PC-3 (cell line): ENCODE measurements around the gene MEGF10. TPM values are rescaled to one million over a fixed set of nuclear protein-coding genes. Genes with fewer than 3 reads are reported as not detected.

Source experiments
- ATAC-seq: fragments of 200-7000 bp; cut with Tn5 transposase; 2 replicates; pipeline ENCODE4 v1.9.1; 2020; ENCODE audit warnings: mild to moderate bottlenecking, moderate library complexity
- BruUV-seq: library from RNA; stranded (reverse); fragments of 400-500 nt; replicated peaks from 2 replicates; lab custom pipeline; 2021; lab: Mats Ljungman, UMichigan
- CTCF ChIA-PET: fragments of 300-600 bp; sonication (Branson Sonifier 250); formaldehyde crosslinking; loops from one replicate; lab custom pipeline; 2022; ENCODE audit warnings: antibody characterized with exemption; lab: Charles Lee
- POLR2A ChIA-PET: fragments of 300-600 bp; sonication (Branson Sonifier 250); formaldehyde crosslinking; loops from one replicate; lab custom pipeline; 2022; ENCODE audit warnings: antibody characterized with exemption; ENCODE audit not compliant: unreplicated experiment; lab: Charles Lee
- DNase-seq: peaks from one replicate; pipeline ENCODE4 v3.0.0-alpha.2; 2015
- H2AFZ ChIP-seq: fragments of 300-600 bp; sonication (generic); 2 replicates; pipeline ENCODE4 v1.6.0; 2016; ENCODE audit warnings: antibody characterized with exemption, low read length
- H3F3A ChIP-seq: fragments of 300-600 bp; sonication (generic); one replicate; pipeline ENCODE4 v1.6.0; 2017; ENCODE audit warnings: antibody characterized with exemption, low read length, control low read depth, mild to moderate bottlenecking; ENCODE audit not compliant: unreplicated experiment
- H3K27ac ChIP-seq: fragments of 300-600 bp; sonication (generic); 2 replicates; pipeline ENCODE4 v1.5.1; 2016; ENCODE audit warnings: mild to moderate bottlenecking, low read length
- H3K27me3 ChIP-seq: fragments of 300-600 bp; sonication (generic); 2 replicates; pipeline ENCODE4 v1.6.1; 2016; ENCODE audit warnings: low read length, mixed read lengths
- H3K36me3 ChIP-seq: fragments of 300-600 bp; sonication (generic); 2 replicates; pipeline ENCODE4 v1.6.1; 2016; ENCODE audit warnings: low read depth, mixed run types, low read length, mixed read lengths
- H3K4me1 ChIP-seq: fragments of 300-600 bp; sonication (generic); 2 replicates; pipeline ENCODE4 v1.5.1; 2016; ENCODE audit warnings: low read length; ENCODE audit not compliant: insufficient read depth
- H3K4me2 ChIP-seq: fragments of 300-600 bp; sonication (generic); 2 replicates; pipeline ENCODE4 v1.6.0; 2016; ENCODE audit warnings: low read length
- H3K4me3 ChIP-seq: fragments of 300-600 bp; sonication (generic); 2 replicates; pipeline ENCODE4 v1.5.1; 2016; ENCODE audit warnings: mild to moderate bottlenecking, low read length, mixed read lengths
- H3K79me2 ChIP-seq: fragments of 300-600 bp; sonication (generic); 2 replicates; pipeline ENCODE4 v1.6.1; 2017; ENCODE audit warnings: low read length, mixed read lengths
- H3K9ac ChIP-seq: fragments of 300-600 bp; sonication (generic); 2 replicates; pipeline ENCODE4 v1.6.0; 2016; ENCODE audit warnings: mild to moderate bottlenecking, low read length
- H3K9me2 ChIP-seq: fragments of 300-600 bp; sonication (generic); replicated peaks from 2 replicates; pipeline ENCODE4 v1.6.1; 2016; ENCODE audit warnings: mixed run types, low read length, mixed read lengths
- H3K9me3 ChIP-seq: fragments of 300-600 bp; sonication (generic); 2 replicates; pipeline ENCODE4 v1.6.1; 2016; ENCODE audit warnings: low read length, mixed read lengths
- H4K20me1 ChIP-seq: fragments of 300-600 bp; sonication (generic); 2 replicates; pipeline ENCODE4 v1.6.1; 2016; ENCODE audit warnings: low read length, mixed read lengths
- EZH2 ChIP-seq: fragments of 300-600 bp; sonication (generic); IDR thresholded peaks from one replicate; pipeline ENCODE4 v1.6.1; 2017; ENCODE audit warnings: antibody characterized with exemption, mild to moderate bottlenecking, low read length; ENCODE audit not compliant: unreplicated experiment
- EZH2phosphoT487 ChIP-seq: fragments of 300-600 bp; sonication (generic); IDR thresholded peaks from 2 replicates; pipeline ENCODE4 v1.6.1; 2018; ENCODE audit warnings: mild to moderate bottlenecking, antibody characterized with exemption, low read length, borderline replicate concordance
- intact Hi-C: fragments of 100-400 bp; cut with micrococcal nuclease; formaldehyde crosslinking; loops from 2 replicates; pipeline ENCODE4 v1.9.0; 2023
- total RNA-seq: library from RNA; depleted of rRNA; stranded (reverse); fragments of >200 nt; gene quantifications from 2 replicates; pipeline ENCODE4 v1.2.3, GENCODE V29; 2014
- TF ChIP-seq, protein P1 (sequence below): fragments of 300-600 bp; sonication (generic); conservative IDR thresholded peaks from 2 replicates; pipeline ENCODE4 v1.5.1; 2017; ENCODE audit warnings: antibody characterized with exemption, low read depth, mild to moderate bottlenecking, low read length

MEGF10 gene
- total RNA-seq, 1 experiment from 2014 or later: not detected

- no peaks in the 10 kb centered on the region for H3K9me2 ChIP-seq
- H3K27ac ChIP-seq: no peak overlapping the region
- no peak overlapping the region for H3K9ac ChIP-seq
- DNase-seq (no peak), ATAC-seq (no peak)
- CTCF ChIA-PET: no interaction called here
- no peak overlapping the region for H3K4me3 ChIP-seq
- POLR2A ChIA-PET: no interaction called here
- no peak overlapping the region for H2AFZ ChIP-seq
- H4K20me1 ChIP-seq: no peaks in the 10 kb centered on the region
- H3K9me3 ChIP-seq: no peaks in the 10 kb centered on the region
- no peaks in the 10 kb centered on the region for H3K79me2 ChIP-seq
- H3F3A ChIP-seq: no peaks in the 10 kb centered on the region
- 0 out of 2 replicates have a peak, but pooled peaks cover 3% of the 10 kb centered on the region for H3K4me1 ChIP-seq
- H3K27me3 ChIP-seq: peaks cover 4% of the 10 kb centered on the region; the same call in 1 of the 2 replicates
- no peak overlapping the region for H3K4me2 ChIP-seq
- TF ChIP-seq EZH2phosphoT487: no peak
- TF ChIP-seq EZH2: no peak
- TF ChIP-seq, protein P1, sequence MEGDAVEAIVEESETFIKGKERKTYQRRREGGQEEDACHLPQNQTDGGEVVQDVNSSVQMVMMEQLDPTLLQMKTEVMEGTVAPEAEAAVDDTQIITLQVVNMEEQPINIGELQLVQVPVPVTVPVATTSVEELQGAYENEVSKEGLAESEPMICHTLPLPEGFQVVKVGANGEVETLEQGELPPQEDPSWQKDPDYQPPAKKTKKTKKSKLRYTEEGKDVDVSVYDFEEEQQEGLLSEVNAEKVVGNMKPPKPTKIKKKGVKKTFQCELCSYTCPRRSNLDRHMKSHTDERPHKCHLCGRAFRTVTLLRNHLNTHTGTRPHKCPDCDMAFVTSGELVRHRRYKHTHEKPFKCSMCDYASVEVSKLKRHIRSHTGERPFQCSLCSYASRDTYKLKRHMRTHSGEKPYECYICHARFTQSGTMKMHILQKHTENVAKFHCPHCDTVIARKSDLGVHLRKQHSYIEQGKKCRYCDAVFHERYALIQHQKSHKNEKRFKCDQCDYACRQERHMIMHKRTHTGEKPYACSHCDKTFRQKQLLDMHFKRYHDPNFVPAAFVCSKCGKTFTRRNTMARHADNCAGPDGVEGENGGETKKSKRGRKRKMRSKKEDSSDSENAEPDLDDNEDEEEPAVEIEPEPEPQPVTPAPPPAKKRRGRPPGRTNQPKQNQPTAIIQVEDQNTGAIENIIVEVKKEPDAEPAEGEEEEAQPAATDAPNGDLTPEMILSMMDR: no peak
- no TSS peak for BruUV-seq
- intact Hi-C loops: no loop called here
- H3K36me3 ChIP-seq: no peaks in the 10 kb centered on the region
Measured at GRCh38 chr5:127426661-127427060, 136.1 kb downstream of the MEGF10 start.

DNA sequence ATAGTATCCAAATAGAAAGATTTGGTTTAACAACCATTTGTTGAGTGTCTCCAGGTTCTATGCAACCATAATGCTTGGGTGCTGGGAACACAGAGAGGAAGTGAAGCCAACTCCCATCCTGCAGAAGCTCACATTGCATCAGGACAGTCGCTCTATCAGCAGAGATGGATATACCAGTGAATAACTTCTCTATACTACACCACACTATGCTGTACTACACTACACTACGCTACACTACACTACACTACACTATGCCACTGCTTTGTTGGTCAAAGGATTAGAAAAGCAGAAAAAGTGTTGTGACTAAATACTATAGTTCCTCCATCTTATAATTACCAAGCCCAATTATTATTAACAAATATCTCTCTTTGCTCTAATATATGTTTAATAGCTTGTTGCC lies 137.7 kb downstream of the MEGF10 start:
- POLR2A ChIA-PET: no interaction called here
- H3K9me2 ChIP-seq: no peaks in the 10 kb centered on the region
- H3K4me1 ChIP-seq: 0 out of 2 replicates have a peak, but pooled peaks cover 3% of the 10 kb centered on the region
- H3K79me2 ChIP-seq: no peaks in the 10 kb centered on the region
- peaks cover 4% of the 10 kb centered on the region; the same call in 1 of the 2 replicates for H3K27me3 ChIP-seq
- no peaks in the 10 kb centered on the region for H3K36me3 ChIP-seq
- ATAC-seq: no peak
- no peak for DNase-seq
- no peak overlapping the region for H2AFZ ChIP-seq
- intact Hi-C loops: no loop called here
- CTCF ChIA-PET: no interaction called here
- TF ChIP-seq, protein P1: no peak
- TF ChIP-seq EZH2phosphoT487: no peak
- TF ChIP-seq EZH2: no peak
- no peak overlapping the region for H3K4me2 ChIP-seq
- no peaks in the 10 kb centered on the region for H4K20me1 ChIP-seq
- no peak overlapping the region for H3K27ac ChIP-seq
- no peak overlapping the region for H3K4me3 ChIP-seq
- no peaks in the 10 kb centered on the region for H3K9me3 ChIP-seq
- H3K9ac ChIP-seq: no peak overlapping the region
- no peaks in the 10 kb centered on the region for H3F3A ChIP-seq
- no TSS peak for BruUV-seq

DNA sequence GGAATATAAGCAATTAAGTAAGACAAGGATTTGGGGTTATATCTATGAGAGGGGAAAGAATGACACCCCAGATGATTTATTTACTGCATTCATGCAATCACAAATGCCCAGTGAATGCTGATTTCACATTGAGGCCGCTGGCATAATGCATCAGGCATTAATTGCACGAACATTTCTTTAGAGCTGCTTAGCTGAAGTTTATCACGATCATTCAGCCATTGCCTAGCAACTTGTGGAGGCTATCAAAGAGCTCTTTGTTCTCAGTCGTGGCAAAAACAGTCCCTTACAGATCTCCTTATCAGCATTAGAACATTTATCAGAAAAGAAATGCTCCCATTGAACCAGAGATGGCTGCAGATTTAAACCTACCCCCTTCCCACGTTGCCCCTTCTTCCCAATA lies 138.2 kb downstream of the MEGF10 start:
- CTCF ChIA-PET: no interaction called here
- H3K9me2 ChIP-seq: no peaks in the 10 kb centered on the region
- H3K27me3 ChIP-seq: peaks cover 4% of the 10 kb centered on the region; the same call in 1 of the 2 replicates
- POLR2A ChIA-PET: no interaction called here
- TF ChIP-seq, protein P1: no peak
- no peak for TF ChIP-seq EZH2phosphoT487
- no peak for TF ChIP-seq EZH2
- ATAC-seq (no peak), DNase-seq (no peak)
- H3K4me1 ChIP-seq: 0 out of 2 replicates have a peak, but pooled peaks cover 3% of the 10 kb centered on the region
- no peaks in the 10 kb centered on the region for H4K20me1 ChIP-seq
- BruUV-seq: no TSS peak
- no peak overlapping the region for H2AFZ ChIP-seq
- no peak overlapping the region for H3K4me3 ChIP-seq
- H3K9ac ChIP-seq: no peak overlapping the region
- no peaks in the 10 kb centered on the region for H3K79me2 ChIP-seq
- H3K4me2 ChIP-seq: no peak overlapping the region
- no peak overlapping the region for H3K27ac ChIP-seq
- intact Hi-C loops: no loop called here
- H3K9me3 ChIP-seq: no peaks in the 10 kb centered on the region
- no peaks in the 10 kb centered on the region for H3K36me3 ChIP-seq
- H3F3A ChIP-seq: no peaks in the 10 kb centered on the region
